HepG2 (cell line): ENCODE results near the gene IRF1. TPM values are rescaled to one million over a fixed set of nuclear protein-coding genes. Genes with fewer than 3 reads are reported as not detected.
A peak's percentile ranks its signal among the peaks of the same experiment; 100 is the strongest.

Source experiments
- FOSL2 ChIP-seq: sonication (generic); formaldehyde crosslinking; IDR thresholded peaks from 2 replicates; pipeline ENCODE4 v1.4.0; 2020; ENCODE audit warnings: missing genetic modification reagents
- HDAC6 ChIP-seq: fragments of 200-600 bp; sonication (generic); IDR thresholded peaks from 2 replicates; pipeline ENCODE4 v1.7.0; 2017; ENCODE audit warnings: mild to moderate bottlenecking, antibody characterized with exemption, low read length, low read depth
- HNF4A ChIP-seq: sonication (generic); formaldehyde crosslinking; IDR thresholded peaks from 2 replicates; pipeline ENCODE4 v1.4.0; 2020; ENCODE audit warnings: missing genetic modification reagents
- JUND ChIP-seq: sonication (generic); formaldehyde crosslinking; IDR thresholded peaks from 2 replicates; pipeline ENCODE4 v1.8.0; 2022; ENCODE audit warnings: mild to moderate bottlenecking, missing genetic modification reagents
- KDM5A ChIP-seq: fragments of 200-600 bp; sonication (generic); IDR thresholded peaks from 2 replicates; pipeline ENCODE4 v1.7.0; 2018; ENCODE audit warnings: antibody characterized with exemption, mild to moderate bottlenecking, low read length, borderline replicate concordance
- KDM5B ChIP-seq: sonication (generic); formaldehyde crosslinking; IDR thresholded peaks from 2 replicates; pipeline ENCODE4 v1.4.0; 2020; ENCODE audit warnings: missing genetic modification reagents, mild to moderate bottlenecking, borderline replicate concordance
- KLF16 ChIP-seq, 2 experiments: sonication (generic) in 1 of 2; formaldehyde crosslinking in 1 of 2; IDR thresholded peaks; 2 replicates each; pipeline versions ENCODE4 v1.6.1 to v1.8.0; 2016 to 2023; ENCODE audit warnings: missing genetic modification reagents in 2 of 2, missing compliant biosample characterization in 1 of 2
- MLLT10 ChIP-seq: sonication (generic); formaldehyde crosslinking; IDR thresholded peaks from 2 replicates; pipeline ENCODE4 v1.4.0; 2020; ENCODE audit warnings: missing genetic modification reagents
- MYC ChIP-seq: sonication (generic); formaldehyde crosslinking; IDR thresholded peaks from 2 replicates; pipeline ENCODE4 v1.9.0; 2021; ENCODE audit warnings: missing genetic modification reagents, borderline replicate concordance
- MYNN ChIP-seq: sonication (generic); formaldehyde crosslinking; IDR thresholded peaks from 2 replicates; pipeline ENCODE4 v1.4.0; 2020; ENCODE audit warnings: mild to moderate bottlenecking, low read depth, missing genetic modification reagents
- MZF1 ChIP-seq: sonication (generic); formaldehyde crosslinking; IDR thresholded peaks from 2 replicates; pipeline ENCODE4 v1.8.1; 2023; ENCODE audit warnings: mild to moderate bottlenecking, missing genetic modification reagents, borderline replicate concordance
- PCBP1 ChIP-seq: fragments of 200-400 bp; formaldehyde crosslinking; IDR thresholded peaks from 2 replicates; pipeline ENCODE4 v1.6.1; 2017; ENCODE audit warnings: mild to moderate bottlenecking, low read depth, low read length, borderline replicate concordance
- POLR2A ChIP-seq, 2 experiments: IDR thresholded peaks; 2 replicates each; pipeline ENCODE4 v1.6.1; 2011; ENCODE audit warnings: low read depth in 2 of 2, low read length in 2 of 2, mild to moderate bottlenecking in 1 of 2, moderate library complexity in 1 of 2; ENCODE audit not compliant: insufficient read depth in 1 of 2
- POLR2G ChIP-seq: fragments of 200-400 bp; formaldehyde crosslinking; IDR thresholded peaks from 2 replicates; pipeline ENCODE4 v1.6.1; 2018; ENCODE audit warnings: mild to moderate bottlenecking, low read depth, low read length, moderate library complexity
- SNAI1 ChIP-seq: sonication (generic); formaldehyde crosslinking; IDR thresholded peaks from 2 replicates; pipeline ENCODE4 v1.5.0; 2020; ENCODE audit warnings: mild to moderate bottlenecking, missing genetic modification reagents, borderline replicate concordance
- TBL1XR1 ChIP-seq: fragments of 150-350 bp; IDR thresholded peaks from 2 replicates; pipeline ENCODE4 v1.6.1; 2014; ENCODE audit warnings: borderline replicate concordance, low read length; ENCODE audit not compliant: partially characterized antibody
- ZEB1 ChIP-seq: IDR thresholded peaks from 2 replicates; pipeline ENCODE4 v1.6.1; 2012; ENCODE audit warnings: mild to moderate bottlenecking, low read depth, inconsistent platforms; ENCODE audit not compliant: insufficient replicate concordance
- ZNF264 ChIP-seq: sonication (generic); formaldehyde crosslinking; IDR thresholded peaks from 2 replicates; pipeline ENCODE4 v1.4.0; 2020; ENCODE audit warnings: missing genetic modification reagents
- ZNF33B ChIP-seq: sonication (generic); formaldehyde crosslinking; IDR thresholded peaks from 2 replicates; pipeline ENCODE4 v1.5.1; 2020; ENCODE audit warnings: mild to moderate bottlenecking, missing genetic modification reagents
- ZNF484 ChIP-seq: sonication (generic); formaldehyde crosslinking; IDR thresholded peaks from 2 replicates; pipeline ENCODE4 v1.5.1; 2020; ENCODE audit warnings: mild to moderate bottlenecking, low read depth, missing genetic modification reagents, borderline replicate concordance
- ZNF737 ChIP-seq: sonication (generic); formaldehyde crosslinking; IDR thresholded peaks from 2 replicates; pipeline ENCODE4 v1.5.0; 2020; ENCODE audit warnings: missing genetic modification reagents, mild to moderate bottlenecking, borderline replicate concordance
- ZZZ3 ChIP-seq: sonication (generic); formaldehyde crosslinking; IDR thresholded peaks from 2 replicates; pipeline ENCODE4 v1.4.0; 2020; ENCODE audit warnings: missing genetic modification reagents, mild to moderate bottlenecking, borderline replicate concordance
- polyA plus RNA-seq, 8 experiments: library from polyadenylated mRNA; depleted of rRNA in 3 of 8; stranded (reverse) in 7 of 8; unstranded in 1 of 8; fragments of >200 nt; fragmentation: Illumina TruSeq in 4 of 8; extraction: Trizol in 4 of 8; gene quantifications; 2 replicates each; pipeline versions ENCODE4 v1.2.1 to v1.2.3, GENCODE V29; 2011 to 2016; ENCODE audit warnings: low read depth in 4 of 8, missing spikeins in 1 of 8, mixed read lengths in 1 of 8; ENCODE audit not compliant: insufficient read depth in 1 of 8
- total RNA-seq, 5 experiments: library from RNA; depleted of rRNA; stranded (reverse); fragments of >200 nt; fragmentation: Illumina TruSeq; extraction: Trizol; gene quantifications; 2 replicates each; pipeline ENCODE4 v1.2.3, GENCODE V29; 2016; ENCODE audit warnings: low read depth in 1 of 5
- TF ChIP-seq, protein P1 (sequence below): sonication (generic); formaldehyde crosslinking; IDR thresholded peaks from 2 replicates; pipeline ENCODE4 v1.4.0; 2020; ENCODE audit warnings: missing genetic modification reagents, borderline replicate concordance
- TF ChIP-seq, protein P2 (sequence below): sonication (generic); formaldehyde crosslinking; IDR thresholded peaks from 2 replicates; pipeline ENCODE4 v1.4.0; 2020; ENCODE audit warnings: missing genetic modification reagents
- TF ChIP-seq, protein P3 (sequence below): IDR thresholded peaks from 2 replicates; pipeline ENCODE4 v1.6.1; 2016; ENCODE audit warnings: mild to moderate bottlenecking

Gene IRF1
- total and polyA plus RNA-seq, 2 of the 13 experiments (the other 11 are each of a cell fraction or from before 2014, with no cell fraction given) = 4.1 to 8.8 TPM

DNA sequence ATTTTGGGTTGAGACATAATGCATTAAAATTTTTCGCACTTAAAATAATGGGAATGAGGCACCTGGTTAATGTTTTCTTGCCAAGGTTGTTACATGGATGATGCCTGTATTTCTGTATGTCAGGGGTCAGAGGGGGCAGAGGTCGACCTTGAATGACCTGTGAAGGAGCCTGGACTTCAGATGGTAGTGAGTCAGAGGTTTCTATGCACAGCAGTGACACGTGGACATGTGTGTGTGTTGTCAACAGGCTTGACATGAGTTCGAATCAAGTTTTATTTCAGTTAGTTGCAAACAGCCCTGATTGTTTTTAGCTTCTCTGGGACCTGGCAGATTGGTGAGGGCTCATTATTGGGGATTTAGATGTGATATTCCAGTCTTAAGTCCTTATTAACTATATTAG, 49.1 kb upstream of the IRF1 start (continued):
- TF ChIP-seq POLR2G (no peak), PCBP1 (no peak), FOSL2 (CRISPR knock-in tag) (peak; percentile 84), MZF1 (CRISPR knock-in tag) (no peak), SNAI1 (no peak), POLR2A (IDR thresholded peaks at IDR 0.05; ENCODE audit: insufficient read depth in 1 of 2, low read depth in 2 of 2, low read length in 2 of 2) (no peak), ZNF33B (CRISPR knock-in tag) (no peak), HNF4A (CRISPR knock-in tag) (0 out of 2 replicates have a peak, but pooled peaks have one; percentile 11), KLF16 (CRISPR knock-in tag; IDR thresholded peaks at IDR 0.05) (no peak), ZNF264 (CRISPR knock-in tag) (no peak), ZEB1 (no peak), MLLT10 (CRISPR knock-in tag) (no peak), ZZZ3 (CRISPR knock-in tag) (no peak), ZNF484 (no peak), HDAC6 (no peak), JUND (CRISPR knock-in tag) (no peak), ZNF737 (CRISPR knock-in tag) (no peak), MYC (CRISPR knock-in tag) (no peak), TBL1XR1 (no peak), KDM5A (no peak), KDM5B (CRISPR knock-in tag) (no peak), MYNN (CRISPR knock-in tag) (no peak)
- TF ChIP-seq, protein P1, sequence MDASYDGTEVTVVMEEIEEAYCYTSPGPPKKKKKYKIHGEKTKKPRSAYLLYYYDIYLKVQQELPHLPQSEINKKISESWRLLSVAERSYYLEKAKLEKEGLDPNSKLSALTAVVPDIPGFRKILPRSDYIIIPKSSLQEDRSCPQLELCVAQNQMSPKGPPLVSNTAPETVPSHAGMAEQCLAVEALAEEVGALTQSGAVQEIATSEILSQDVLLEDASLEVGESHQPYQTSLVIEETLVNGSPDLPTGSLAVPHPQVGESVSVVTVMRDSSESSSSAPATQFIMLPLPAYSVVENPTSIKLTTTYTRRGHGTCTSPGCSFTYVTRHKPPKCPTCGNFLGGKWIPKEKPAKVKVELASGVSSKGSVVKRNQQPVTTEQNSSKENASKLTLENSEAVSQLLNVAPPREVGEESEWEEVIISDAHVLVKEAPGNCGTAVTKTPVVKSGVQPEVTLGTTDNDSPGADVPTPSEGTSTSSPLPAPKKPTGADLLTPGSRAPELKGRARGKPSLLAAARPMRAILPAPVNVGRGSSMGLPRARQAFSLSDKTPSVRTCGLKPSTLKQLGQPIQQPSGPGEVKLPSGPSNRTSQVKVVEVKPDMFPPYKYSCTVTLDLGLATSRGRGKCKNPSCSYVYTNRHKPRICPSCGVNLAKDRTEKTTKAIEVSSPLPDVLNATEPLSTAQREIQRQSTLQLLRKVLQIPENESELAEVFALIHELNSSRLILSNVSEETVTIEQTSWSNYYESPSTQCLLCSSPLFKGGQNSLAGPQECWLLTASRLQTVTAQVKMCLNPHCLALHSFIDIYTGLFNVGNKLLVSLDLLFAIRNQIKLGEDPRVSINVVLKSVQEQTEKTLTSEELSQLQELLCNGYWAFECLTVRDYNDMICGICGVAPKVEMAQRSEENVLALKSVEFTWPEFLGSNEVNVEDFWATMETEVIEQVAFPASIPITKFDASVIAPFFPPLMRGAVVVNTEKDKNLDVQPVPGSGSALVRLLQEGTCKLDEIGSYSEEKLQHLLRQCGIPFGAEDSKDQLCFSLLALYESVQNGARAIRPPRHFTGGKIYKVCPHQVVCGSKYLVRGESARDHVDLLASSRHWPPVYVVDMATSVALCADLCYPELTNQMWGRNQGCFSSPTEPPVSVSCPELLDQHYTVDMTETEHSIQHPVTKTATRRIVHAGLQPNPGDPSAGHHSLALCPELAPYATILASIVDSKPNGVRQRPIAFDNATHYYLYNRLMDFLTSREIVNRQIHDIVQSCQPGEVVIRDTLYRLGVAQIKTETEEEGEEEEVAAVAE (CRISPR knock-in tag) = no peak
- TF ChIP-seq, protein P2, sequence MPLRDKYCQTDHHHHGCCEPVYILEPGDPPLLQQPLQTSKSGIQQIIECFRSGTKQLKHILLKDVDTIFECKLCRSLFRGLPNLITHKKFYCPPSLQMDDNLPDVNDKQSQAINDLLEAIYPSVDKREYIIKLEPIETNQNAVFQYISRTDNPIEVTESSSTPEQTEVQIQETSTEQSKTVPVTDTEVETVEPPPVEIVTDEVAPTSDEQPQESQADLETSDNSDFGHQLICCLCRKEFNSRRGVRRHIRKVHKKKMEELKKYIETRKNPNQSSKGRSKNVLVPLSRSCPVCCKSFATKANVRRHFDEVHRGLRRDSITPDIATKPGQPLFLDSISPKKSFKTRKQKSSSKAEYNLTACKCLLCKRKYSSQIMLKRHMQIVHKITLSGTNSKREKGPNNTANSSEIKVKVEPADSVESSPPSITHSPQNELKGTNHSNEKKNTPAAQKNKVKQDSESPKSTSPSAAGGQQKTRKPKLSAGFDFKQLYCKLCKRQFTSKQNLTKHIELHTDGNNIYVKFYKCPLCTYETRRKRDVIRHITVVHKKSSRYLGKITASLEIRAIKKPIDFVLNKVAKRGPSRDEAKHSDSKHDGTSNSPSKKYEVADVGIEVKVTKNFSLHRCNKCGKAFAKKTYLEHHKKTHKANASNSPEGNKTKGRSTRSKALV = no peak
- TF ChIP-seq, protein P3, sequence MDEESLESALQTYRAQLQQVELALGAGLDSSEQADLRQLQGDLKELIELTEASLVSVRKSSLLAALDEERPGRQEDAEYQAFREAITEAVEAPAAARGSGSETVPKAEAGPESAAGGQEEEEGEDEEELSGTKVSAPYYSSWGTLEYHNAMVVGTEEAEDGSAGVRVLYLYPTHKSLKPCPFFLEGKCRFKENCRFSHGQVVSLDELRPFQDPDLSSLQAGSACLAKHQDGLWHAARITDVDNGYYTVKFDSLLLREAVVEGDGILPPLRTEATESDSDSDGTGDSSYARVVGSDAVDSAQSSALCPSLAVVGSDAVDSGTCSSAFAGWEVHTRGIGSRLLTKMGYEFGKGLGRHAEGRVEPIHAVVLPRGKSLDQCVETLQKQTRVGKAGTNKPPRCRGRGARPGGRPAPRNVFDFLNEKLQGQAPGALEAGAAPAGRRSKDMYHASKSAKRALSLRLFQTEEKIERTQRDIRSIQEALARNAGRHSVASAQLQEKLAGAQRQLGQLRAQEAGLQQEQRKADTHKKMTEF (CRISPR knock-in tag) = no peak
